GM19438 (cell line): ENCODE results near the gene HTR3C.
"Not testable (repeated sequence)": the region's sequence is repeated elsewhere in the genome, so short reads cannot be mapped to it uniquely, and the experiment has no call there.

ENCODE experiments used
- ATAC-seq: cut with Tn5 transposase; IDR thresholded peaks from one replicate; pipeline ENCODE4 v1.9.1; 2021; ENCODE audit warnings: low read depth; ENCODE audit not compliant: unreplicated experiment

The HTR3C gene

DNA sequence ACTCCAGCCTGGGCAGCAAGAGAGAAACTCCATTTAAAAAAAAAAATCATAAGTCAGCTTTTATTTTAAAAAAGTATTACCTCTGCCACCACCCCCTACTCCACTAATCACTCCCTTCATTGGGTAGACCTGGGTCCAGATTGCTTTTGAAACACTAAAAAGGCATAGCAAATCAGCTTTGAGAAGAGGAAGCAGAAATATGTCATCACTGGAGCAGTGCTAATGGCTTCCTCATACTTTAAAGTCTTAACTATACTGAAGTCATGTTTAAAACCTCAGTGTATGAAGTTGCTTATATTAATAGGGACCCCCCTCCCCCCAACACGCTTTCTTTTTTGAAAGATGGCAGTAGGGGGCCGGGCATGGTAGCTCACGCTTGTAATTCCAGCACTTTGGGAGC is 22.3 kb upstream of the HTR3C start:
- ATAC-seq, result no peak

DNA sequence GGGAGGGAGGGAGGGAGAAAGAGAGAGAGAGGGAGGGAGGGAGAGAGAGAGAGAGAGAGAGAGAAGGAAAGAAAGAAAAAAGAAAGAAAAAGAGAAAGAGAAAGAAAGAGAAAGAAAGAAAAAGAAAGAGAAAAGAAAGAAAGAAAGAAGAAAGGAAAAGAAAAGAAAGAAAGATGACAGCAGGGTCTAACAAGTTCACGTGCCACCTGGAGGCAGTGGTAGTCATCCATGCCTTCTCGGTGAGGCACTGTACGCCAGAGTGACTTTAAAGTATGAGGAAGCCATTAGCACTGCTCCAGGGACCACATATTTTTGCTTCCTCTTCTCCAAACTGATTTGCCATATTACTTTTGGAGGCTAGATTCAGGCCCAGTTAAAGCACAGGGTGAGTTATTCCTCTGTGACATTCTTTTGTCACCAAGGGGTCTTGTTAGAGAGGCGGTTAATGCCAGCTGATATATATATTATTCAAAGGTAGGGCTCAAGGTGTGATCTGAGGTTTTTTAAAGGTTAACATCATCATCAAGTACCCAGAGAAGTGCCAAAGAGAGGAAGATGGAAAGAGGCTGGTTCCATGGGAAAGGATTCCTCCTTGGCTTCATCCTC is 21.6 kb upstream of the HTR3C start, which contains the start of gene HTR3D:
HTR3D (plus strand) TSS at position 556 of the 606 bp plus-strand sequence; CDS start at position 556, 0 bp downstream.
- no peak for ATAC-seq

DNA sequence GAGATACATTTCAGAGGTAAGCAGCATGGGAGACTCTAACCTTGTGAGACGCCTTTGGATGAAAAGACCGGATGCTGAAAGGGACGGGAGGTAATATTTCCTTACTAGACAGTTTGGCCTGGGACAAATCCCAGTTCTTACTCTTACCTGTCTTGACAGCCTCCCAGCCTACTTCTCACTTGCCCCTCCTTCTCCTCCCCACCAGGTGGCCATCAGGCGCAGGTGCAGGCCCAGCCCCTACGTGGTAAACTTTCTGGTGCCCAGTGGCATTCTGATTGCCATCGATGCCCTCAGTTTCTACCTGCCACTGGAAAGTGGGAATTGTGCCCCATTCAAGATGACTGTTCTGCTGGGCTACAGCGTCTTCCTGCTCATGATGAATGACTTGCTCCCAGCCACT is 15.0 kb upstream of the HTR3C start:
- no peak for ATAC-seq

DNA sequence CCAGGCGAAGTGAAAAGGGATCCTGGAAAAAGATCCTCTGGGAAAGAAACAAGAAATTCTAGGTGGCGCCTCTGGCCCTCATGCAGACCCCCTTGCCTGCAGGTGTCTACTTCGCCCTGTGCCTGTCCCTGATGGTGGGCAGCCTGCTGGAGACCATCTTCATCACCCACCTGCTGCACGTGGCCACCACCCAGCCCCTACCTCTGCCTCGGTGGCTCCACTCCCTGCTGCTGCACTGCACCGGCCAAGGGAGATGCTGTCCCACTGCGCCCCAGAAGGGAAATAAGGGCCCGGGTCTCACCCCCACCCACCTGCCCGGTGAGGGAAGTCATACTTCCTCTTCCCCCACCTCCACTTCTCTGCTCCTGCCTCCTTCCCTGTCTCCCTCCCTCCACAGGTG is 14.5 kb upstream of the HTR3C start:
- ATAC-seq, result not testable (repeated sequence)

DNA sequence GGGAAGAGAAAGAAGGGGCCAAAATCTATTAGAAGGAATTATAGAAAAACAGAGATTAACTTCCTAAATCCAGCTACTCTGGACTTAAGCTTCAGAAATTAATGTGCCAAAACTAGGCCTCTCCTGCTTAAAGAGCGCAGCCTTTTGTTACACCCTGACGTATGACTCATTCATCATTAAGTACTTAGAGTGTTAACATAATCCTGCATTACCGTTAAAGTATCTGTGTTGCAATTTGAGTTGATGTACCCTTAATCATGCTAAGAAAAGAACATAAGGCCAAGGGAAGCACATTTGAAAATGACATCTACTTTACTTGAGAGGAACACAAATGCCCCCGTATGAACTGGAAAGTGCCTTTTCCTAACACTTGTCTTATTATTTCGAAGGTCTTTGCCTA is 13.4 kb upstream of the HTR3C start:
- no peak for ATAC-seq

DNA sequence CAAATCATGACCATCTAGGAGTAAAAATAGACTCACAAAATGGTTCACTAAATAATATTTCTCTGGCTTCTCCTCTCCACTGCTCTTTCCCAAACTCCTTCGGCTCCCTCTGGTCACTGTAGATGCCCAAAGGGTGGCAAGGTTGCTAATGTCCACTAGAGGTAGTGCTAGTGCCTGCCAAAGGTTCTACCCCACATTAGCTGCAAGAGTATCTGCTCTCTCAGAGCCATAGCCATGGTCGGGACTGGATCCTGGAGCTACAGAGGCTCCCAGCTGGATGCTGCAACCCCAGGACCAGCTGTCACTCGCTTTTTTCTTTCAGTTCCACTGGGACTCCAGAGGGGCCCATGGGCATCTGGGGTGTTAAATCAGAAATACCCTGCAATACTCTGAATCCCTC is 12.8 kb upstream of the HTR3C start:
- ATAC-seq, result no peak

DNA sequence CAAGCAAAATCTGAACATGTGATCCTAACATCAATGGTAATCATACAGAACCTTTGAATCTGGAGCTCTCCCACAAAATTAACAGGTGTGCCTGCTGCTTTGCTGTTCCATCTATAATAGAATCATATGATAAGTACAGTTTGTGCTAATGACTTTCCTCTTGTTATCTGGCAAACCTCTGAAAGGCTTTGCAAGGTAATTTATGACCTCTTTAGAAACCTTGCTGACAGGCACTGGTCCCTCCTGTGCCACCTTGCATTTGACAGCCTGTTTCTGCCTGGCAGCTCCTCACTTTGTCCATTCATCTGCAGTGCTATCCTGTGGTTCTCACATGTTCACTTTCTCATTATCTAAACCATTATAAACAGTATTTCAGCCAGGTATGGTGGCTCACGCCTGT is 10.2 kb upstream of the HTR3C start:
- ATAC-seq, result no peak

DNA sequence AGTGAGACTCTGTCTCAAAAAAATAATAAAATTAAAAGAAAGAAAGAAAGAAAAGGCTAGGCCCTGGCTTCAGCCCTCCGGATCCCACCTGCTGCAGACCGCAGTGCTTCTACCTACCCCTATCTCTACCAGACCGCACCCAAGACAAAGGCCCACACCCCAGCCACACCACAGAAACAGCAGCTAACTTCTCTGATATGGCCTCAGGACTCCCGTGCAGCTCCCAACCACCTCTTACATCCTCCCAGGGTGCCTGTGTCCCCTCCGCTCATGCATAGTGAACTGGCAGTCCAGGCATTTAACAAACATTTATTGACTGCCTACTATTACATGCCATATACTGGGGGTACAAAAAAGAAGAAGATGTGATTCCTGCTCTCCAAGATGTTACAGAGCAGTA is 6.9 kb upstream of the HTR3C start:
- no peak for ATAC-seq

DNA sequence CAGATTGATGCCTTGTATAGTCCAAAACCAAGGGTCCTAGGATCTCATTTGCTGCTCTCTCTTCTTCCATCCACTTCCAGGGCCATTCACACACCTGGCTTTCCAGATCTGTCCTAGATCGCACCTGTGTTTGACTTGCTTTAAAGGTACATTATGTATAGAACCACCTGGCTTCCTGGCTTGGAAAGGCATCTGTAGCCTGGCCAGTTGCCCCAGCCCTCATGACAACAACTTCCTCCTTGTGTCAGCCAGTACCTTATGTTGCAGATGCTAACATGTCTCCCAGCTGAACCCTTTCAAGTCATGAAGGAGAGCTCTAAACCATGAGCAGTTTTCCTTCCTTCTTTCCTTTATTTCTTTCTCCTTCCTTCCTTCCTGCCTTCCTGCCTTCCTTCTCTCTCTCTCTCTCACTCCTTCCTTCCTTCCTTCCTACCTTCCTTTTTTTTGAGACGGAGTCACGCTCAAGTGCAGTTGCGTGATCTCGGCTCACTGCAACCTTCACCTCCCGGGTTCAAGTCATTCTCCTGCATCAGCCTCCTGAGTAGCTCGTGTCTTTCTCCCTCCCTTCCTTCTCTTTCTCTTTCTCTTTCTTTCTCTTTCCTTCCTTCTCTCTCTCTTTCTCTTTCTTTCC is 2.5 kb upstream of the HTR3C start:
- no peak for ATAC-seq

DNA sequence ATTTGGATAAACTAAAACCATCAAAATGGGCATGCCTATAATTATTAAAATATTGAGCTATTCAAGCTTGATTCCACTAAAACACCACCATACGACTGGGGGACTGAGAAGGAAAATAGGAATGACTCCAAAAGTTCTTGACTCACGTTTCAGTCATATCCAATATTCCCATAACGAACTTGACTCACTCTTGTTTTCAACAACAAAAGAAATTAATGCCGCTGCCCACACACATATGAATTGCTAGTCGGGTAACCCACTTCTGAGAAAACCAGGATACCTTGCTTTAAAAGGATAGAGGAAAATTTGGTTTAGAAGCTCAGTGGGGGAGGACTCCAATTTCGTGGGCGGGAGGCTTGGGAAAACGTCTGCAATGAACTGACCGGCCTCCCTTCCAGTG is 5.2 kb downstream of the HTR3C start:
- ATAC-seq, result no peak

DNA sequence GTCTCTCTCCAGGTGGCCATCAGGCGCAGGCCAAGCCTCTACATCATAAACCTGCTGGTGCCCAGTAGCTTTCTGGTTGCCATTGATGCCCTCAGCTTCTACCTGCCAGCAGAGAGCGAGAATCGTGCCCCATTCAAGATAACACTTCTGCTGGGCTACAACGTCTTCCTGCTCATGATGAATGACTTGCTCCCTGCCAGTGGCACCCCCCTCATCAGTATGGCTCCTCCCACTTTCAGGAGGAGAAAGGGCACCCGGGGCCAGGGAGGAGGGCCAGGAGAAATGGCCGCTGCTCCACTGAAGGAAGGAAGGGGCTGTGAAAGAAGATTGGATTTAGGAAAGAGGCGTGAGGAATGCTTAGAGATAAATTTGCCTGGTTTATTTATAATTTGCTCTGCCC is 6.6 kb downstream of the HTR3C start:
- ATAC-seq, result no peak

DNA sequence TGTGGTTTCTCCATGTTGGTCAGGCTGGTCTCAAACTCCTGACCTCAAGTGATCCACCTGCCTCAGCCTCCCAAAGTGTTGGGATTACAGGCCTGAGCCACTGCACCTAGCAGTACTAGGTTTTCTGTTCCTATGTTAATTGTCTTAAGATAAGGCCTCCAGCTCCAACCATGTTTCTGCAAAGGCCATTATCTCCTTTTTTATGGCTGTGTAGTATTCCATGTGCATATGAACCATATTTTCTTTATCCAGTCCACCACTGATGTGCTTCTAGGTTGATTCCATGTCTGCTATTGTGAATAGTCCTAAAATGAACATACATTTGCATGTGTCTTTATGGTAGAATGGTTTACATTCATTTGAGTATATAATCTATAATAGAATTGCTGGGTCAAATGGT is 9.8 kb downstream of the HTR3C start:
- ATAC-seq, result no peak

DNA sequence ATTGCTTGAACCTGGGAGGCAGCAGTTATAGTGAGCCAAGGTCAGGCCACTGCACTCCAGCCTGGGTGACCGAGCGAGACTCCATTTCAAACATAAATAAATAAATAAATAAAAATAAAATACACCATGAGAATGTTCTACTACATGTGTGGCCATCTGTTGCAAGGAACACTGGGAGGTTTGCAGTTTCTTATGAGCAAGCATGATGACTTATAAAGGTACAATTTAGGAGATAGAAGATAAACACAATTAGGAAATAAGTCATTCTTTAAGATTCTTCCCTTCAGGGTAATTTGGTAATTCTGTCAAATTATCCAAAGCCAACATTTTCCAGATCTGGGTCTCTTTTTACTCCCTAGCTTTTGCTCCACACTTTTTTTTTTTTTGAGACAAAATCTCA is 13.4 kb downstream of the HTR3C start:
- no peak for ATAC-seq

DNA sequence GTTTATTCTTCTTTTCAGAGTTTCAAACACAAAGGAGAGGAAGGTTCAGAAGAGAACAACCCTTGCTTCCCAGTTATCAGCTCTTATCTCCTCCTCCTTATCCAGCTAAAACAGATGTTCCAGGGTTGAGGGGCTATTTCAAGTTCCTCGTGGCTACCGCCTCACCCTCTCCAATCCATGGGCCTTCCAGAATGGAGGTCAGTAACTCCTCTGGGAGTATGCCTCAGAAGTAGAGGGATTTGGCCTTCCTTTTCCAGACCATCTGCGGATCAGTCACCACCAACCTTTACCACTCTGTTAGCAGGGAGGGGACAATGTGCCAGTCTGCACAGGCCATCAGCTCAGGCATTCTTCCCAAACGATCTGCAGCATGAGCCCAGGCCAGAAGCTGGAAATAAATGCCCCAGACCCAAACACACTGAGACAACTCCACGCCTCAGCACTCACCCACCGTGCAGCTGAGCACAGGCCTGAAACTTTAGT is 14.8 kb downstream of the HTR3C start:
- no peak for ATAC-seq

DNA sequence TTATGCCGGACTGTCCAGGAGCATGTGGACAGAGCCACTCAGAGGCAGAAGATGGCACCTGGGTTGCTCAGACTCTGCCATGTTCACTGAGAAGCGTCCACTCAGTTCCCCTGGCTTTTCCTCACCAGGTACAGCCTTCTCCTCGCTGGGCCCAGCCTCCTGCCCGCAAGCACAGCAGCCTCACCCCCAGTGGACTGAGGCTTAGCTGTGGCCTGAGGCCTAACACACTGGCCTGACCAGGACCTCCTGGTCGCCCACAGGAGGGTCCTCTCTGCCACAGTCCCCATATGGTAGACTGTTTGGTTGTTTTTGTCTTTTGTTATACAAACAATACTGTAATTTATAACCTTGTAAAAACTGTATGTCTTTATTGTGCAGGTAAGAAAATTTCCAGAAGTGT is 15.5 kb downstream of the HTR3C start:
- no peak for ATAC-seq

DNA sequence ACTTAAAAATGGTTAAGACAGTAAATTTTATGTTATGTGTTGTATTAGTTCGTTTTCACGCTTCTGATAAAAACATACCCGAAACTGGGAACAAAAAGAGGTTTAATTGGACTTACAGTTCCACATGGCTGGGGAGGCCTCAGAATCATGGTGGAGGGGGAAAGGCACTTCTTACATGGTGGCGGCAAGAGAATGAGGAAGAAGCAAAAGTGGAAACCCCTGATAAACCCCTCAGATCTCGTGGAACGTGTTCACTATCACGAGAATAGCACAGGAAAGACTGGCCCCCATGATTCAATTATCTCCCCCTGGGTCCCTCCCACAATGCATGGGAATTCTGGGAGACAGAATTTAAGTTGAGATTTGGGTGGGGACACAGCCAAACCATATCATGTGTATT is 18.3 kb downstream of the HTR3C start:
- ATAC-seq, result not testable (repeated sequence)

DNA sequence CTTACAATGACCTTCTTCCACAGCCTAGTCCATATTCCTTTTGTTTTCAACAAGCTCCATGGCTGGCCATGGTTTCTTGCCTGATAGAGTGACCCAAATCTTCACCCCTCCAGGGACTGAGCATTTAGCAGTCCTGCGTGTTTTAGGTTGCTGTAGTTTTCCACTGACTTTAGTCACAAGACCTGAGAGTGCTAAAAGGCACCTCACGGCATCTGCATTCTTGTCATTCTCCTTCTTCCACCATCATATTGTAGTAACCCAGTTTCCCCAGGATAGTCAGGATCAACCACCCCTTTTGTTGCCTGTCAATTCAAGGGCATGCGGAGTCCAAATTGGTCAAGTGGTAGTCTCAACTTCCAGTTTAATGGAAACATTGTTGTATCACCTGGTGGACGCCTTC is 20.8 kb downstream of the HTR3C start:
- ATAC-seq, result no peak

DNA sequence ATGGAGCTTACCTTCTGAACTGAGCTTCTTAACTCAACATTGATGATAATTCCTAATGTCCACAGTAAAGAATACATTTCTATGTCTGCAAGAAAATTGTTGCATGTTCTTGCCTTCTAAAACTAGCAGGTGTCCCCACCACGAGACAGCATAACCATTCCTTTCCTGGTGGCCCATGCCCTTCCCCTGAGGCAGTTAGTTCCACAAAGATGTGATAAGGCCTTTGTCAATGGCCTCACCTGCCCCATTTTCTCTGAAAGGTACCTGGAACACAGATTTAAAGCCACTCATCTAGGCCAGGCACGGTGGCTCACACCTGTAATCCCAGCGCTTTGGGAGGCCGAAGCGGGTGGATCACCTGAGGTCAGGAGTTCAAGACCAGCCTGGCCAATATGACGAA is 23.1 kb downstream of the HTR3C start:
- no peak for ATAC-seq

DNA sequence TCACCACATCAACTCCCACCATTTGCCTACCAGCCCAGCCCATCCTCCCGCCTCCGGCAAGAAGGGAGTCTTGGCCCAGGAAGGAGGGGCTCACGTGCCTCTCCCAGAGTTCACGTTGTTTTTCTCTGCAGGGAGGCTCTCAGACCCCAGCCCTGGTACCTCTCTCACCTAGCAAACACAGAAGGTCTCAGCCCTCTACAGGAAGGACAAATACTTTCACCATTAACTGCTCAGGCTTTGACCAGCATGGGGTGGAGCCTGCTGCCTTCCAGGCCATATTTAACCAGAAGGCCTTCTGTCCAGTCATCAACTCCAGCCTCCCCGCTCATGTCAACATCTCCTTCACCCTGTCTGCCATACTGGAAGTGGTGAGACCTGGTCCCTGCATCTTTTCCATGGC is 25.0 kb downstream of the HTR3C start:
- ATAC-seq, result no peak

DNA sequence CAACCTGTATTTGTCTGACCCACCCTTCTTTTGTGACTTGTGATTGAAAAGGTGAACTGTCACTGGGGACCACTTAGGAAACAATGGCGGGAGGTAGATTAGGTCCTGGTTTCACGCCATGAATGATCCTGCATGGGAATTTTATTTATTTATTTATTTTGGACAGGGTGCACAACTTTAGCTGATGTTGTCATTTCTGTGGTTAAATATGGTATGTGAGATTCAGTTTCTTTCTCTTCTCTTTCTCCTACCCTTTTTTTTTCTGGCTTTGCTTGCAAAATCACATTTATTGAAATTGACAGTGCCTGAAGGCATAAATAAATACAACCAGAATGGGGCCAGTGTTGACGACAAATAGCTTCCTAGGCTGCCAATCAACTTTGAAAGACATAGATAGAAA is 26.0 kb downstream of the HTR3C start:
- ATAC-seq, result no peak

DNA sequence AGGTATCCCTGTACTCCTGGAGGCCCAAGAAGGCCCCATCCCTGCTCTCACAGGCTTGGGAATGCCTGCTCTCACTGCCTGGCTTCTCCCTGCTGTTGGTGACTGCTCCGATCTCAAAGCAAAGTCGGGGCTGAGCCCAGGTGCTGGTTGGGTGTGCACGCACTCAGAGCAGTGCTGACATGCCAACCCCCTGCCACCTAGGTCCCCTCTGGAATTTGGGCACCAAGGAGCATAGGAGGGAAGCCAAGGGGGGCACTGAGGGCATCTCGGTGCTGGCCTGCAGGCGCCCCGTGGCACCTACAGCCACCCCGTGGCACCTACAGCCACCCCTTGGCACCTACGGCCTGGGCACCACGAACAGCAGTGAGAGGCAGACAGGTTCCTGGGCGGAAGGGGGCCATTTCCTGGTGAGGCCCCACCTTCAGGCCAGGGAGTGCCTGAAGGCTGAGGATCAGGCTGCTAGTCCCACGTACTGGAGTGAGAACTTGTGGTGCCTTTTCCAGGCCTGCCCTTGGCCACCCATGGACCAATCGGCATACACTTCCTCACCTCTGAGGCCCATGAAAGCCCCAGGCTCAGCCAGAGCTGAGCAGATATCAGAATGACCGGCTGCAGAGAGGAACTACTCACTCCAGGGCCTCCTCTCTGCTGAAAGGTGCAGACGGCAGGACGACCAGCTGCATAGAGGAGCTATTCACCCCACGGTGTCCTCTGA is 28.4 kb downstream of the HTR3C start:
- ATAC-seq, result no peak

DNA sequence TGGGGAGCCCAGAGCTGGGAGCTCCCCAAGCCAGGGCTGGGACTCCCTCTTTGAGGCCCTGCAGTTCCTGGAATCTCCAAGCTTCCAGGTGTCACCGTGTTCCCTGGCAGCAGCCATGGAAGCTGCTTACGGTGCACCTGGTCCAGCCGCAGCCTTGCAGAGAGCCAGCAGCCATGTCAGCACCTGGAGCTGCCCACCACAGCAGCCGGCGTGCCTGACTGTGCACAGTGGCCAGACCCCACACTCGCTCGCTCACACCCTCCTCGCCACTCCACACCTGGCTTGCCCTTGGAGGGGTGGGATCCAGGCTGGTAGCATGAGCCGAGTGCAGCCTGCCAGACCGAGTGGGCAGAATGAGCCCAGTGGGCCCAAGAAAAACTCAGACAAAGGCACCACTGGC is 29.2 kb downstream of the HTR3C start:
- ATAC-seq, result no peak
